NCI-H1694 (cell line): ENCODE measurements around the gene TRRAP.
"Not testable (repeated sequence)": the region's sequence is repeated elsewhere in the genome, so short reads cannot be mapped to it uniquely, and the experiment has no call there.

ENCODE experiments used
- DNase-seq: peaks from one replicate; lab custom pipeline; 2025; lab: John Stamatoyannopoulos, UW

The TRRAP gene

DNA sequence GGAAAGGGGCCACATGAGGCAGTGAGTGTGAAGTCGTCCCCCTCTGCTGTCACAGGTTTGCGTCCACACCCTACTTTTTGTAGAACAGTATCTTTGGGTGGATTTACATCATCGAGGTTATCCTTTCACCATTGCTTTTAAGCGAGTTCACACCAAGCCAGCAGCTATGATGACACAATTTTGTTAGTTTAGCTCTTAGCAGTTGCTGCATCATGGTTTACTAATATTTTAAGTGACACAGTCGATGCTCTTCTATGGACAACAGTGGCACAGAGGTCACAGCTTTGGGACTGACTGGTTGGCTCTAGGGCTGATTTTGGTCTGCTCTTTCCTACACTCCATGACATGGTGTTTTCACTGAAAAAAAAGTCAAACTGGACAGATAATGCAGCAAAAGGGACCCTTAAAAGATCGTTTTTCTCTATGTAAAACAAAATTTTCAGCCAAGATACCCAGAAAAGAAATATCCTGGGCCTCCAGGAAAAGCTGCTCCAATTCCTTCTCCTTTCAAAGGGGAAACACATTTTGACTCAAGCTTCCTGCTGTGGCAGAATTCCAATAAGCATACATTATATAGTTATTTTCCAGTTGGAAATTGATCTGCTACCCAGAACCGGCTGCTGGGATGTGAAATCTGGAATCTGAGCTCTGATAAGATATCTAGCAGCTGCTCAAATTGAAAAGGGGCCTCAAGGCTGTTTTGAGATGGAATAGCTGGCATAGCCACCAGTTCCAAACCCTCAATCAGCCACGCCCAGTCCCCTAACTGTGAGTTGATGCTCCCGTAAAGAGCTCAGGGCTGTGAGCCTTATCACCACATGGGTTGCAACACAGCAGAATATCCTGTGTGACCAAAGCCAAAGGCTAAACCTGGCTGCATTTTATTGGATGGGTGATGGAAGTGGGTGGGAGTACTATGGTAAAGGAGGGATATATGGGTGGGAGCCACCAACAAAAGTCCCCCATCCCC is 151.4 kb downstream of the TRRAP start:
- DNase-seq = peak; percentile 16

DNA sequence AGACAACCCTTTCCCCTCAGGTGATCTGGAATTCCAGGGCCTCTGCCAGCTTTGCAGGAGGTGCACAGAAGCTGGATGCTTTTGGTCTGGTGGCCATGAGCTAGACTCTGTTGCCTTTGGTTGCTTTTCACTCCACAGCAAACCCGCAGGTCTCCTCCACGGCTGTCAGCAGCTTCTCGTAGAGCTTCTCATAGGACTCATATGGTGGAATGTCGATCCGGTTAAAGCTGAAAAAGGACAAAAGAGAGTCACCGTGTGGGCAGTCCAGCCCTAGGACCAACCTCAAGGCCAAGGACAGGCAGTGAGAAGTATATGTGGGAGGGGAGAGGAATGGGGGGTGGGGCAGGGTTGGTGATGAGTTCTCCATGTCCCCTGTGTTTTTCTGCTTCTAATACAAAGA is 152.1 kb downstream of the TRRAP start:
- no peak for DNase-seq

DNA sequence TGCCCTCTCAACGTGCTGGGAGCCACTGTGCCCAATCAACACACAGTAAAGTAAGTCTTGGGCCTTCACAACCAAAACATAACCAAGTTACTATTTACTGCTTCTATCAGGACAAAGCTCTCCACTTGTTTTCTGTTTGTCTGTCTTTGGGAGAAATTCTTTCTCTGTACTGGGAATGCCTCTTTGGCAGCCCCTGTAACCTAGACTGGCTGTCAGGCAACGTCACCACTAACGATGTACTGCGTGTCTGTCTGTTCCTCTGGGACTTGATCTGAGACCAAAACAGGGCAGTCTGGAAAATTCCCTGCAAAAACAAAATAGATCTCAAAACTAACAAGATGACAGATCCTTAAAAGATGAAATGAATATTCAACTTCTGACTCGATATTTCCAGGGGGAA is 152.6 kb downstream of the TRRAP start:
- DNase-seq = no peak

DNA sequence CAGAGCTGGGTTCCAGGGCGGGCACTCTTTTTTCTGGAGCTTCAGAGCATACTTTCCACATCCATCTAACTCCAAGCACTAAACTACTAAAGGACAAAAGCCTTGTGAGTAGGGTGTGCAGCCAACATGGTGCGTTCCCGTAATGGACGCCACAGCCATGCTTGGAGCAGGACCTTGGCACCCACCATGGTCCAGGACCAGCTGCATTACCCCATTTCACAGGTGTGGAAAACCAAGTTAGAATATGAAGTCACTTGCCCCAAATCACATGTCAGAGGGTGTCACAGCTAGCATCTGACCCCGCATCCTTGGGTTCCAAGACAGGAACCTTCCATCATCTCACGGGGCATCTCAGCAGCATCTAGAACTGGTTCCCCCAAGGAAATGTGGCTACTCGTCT is 153.2 kb downstream of the TRRAP start:
- DNase-seq = no peak

DNA sequence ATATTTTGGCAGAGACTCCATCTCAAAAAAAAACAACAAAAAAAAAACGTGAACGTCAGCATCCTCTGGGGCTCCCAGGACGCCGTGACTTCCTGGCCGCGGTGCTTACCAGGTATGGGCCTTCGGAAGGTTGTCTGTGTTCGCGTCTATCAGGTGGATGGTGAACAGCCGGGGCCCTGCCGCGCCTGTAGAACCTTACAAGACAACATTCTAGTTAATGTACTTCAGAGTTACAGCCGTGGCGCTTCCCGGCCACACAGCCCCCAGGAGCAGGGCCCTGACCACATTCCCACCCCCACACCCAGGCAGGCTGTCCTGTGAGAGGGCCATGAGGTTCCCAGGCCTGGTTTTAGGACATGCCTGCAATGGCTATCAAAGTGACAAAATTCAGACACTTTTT is 154.6 kb downstream of the TRRAP start:
- no peak for DNase-seq

DNA sequence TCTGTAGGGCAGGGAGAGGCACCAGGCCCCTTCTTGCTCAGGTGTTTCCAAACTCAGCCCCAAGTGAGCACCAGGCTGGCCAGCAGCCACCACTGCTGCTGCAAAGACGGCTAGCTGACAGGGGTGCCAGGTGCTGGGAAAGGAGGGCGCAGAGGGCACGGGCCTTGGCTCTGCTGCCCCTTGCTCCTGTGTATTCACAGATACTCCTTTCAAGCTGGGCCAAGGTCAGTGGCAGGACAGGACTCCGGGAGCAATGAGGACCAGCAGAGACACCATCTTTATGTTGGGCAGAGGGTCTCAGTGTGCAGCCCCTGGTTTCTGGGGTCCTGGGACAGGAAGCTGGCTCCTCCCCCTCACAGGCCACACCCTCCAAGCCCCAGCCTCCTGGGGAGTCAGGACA is 155.4 kb downstream of the TRRAP start:
- DNase-seq = no peak

DNA sequence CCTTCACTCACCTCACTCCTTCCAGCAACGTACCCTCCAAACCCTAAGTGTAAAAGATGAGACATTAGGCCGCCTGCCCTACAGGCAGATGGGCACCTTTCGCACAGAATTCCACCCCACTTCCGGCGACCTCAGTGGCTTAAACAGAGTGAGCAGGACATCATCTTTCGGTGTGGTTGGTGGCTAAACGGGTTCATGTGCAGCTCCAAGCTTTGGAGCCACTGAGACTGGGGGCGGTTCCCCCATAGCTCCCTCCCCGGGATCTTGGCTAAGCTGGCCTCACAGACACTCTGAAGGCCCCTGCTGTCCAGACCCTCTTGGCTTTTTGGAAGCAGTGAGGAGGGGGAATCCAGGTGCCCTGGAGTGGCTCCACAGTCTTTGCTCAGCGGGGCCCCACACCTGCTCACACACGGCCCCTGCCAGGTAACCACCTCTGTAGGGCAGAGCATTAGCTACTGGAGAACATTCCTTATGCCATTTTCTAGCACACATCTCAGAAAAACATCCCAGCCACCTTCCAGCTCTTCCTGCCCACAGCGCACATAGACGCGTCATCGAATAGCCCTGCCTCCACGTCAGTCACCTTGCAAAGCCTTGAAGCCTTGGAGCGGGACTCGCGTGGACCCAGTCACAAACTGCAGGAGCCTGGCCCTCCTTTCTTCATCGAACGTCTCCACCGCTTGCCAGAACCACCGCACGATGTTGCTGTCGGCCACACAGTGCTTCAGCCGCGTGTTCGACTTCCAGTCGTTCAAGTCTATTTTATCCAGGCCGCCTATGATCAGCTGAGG is 156.8 kb downstream of the TRRAP start:
- DNase-seq = no peak

DNA sequence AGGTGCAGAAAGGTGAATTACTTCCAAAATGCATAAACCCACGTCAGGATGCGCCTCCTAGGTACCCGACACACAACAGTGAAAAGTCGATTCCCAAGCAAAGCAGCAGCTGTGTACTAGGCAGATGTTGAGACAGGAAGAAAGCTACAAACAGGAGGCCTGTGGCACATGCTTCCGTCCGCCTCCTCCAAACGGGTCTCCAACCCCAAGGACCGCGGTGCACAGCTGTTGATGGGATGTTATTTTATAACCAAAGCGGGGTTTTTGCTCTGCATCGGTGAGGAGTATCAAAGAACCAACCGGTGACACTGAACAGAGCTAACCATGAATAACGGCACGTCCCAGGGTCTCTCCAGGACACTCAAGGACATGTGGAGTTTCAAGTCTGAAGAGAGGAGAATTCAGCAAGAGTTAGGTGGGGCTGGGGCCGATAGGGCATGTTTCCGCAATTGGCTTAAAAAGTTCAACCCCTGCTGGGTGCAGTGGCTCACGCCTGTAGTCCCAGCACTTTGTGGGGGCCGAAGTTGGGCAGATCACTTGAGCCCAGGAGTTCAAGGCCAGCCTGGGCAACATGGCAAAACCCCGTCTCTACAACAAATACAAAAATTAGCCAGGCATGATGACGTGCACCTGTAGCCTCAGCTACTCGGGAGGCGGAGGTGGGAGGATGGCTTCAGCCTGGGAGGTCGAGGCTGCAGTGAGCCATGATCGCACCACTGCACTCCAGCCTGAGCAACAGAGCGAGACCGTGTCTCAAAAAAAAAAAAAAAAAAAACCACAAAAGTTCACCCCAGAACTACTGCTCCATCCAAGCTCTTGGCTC is 157.6 kb downstream of the TRRAP start:
- DNase-seq = no peak

DNA sequence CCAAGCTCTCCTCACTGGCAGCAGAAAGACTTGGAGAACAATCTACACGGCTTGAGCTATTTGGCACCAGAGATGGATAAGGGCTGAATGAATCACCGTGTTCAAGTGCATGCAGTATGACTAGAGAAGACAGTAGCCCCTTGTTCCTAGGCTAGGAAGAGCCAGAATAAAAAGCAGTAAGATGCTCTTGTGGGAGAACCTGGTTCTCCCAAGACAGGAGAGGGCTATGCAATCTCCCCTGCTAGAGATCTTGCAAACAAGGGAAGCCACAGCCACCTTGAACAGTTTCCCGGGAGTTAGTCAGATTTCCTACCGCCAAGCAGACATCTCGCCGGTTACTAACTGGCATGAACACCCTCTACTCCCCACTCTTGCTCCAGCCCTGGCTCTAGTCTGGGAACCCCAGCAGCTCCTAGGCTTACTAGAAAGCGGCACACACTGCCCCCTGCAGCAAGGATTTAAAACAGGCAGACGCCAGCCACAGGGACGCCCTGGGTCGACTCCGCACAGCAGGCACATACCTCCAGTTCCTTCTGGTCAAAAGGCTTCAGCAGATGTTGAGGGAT is 158.3 kb downstream of the TRRAP start:
- peak; percentile 9 for DNase-seq

DNA sequence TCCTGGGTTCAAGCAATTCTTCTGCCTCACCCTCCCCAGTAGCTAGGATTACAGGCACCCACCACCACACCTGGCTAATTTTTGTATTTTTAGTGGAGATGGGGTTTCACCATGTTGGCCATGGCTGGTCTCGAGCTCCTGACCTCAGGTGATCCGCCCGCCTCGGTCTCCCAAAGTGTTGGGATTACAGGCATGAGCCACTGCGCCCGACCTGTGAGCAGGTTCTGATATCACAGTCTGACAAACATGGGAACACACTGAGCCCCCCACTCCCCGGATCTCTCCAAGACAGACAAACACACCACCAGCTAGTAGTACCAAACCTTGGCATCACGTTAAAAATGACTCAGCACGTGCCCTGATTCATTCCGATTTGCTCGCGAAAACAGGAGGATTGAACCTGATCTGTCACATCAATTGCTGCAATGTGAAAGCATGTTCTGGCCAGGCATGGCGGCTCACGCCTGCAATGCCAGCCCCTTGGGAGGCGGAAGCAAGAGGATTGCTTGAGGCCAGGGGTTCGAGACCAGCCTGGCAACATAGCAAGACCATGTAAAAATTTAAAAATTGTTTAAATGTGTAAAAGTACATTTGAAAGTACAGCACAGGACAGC is 159.1 kb downstream of the TRRAP start:
- DNase-seq = no peak

DNA sequence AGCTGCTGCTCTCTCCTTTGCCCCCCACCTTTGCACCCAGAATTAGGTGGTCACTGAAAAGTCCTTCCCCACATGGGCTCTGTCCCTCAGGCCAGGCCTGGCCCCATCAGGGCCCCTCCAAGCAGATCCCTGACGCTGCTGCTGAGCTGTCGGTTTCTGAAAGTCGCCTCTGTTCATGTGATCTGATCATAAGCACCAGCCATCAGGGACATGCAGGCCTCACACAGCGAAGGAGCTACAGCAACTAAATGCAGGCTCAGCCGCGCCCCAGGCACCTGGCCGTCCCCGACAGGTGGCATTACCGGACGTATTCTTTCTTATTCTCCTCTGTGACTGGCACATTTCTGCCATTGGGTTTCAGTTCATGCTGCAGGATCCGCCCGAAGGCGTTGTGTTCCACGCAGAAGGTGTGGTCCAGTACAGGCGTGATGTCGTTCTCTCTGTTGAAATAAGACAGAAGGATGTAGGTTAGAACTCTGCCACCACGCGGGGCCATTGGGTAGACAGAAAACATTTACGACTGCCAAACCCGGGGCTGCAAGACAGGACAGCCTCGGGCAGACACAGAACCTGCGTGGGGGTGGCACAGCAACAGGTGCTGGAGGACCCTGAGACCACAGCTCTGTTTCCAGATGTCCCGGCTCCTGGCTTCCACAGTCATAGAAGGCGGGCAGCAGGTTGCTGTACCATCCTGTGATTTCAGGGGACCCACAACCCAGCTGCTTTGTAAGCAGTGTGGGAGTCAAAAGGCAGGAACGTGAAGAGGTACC is 159.9 kb downstream of the TRRAP start:
- no peak for DNase-seq

DNA sequence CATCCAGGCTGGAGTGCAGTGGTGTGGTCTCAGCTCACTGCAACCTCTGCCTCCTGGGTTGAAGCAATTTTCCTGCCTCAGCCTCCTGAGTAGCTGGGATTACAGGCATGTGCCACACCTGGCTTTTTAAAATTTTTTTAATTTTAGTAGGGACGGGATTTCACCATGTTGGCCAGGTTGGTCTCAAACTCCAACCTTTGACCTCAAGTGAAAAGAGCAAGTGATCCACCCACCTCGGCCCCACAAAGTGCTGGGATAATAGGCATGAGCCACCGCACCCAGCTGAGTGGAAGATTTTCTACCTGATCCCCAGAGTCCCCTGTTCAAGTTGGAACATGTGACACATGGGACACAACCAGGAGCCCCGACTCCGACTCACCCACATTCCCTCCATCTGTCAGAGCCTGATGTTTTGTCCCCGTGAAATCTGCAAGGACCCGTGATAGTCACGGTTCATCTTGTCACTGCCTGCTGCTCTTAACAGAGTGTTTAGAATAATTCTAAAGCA is 161.1 kb downstream of the TRRAP start:
- DNase-seq = no peak

DNA sequence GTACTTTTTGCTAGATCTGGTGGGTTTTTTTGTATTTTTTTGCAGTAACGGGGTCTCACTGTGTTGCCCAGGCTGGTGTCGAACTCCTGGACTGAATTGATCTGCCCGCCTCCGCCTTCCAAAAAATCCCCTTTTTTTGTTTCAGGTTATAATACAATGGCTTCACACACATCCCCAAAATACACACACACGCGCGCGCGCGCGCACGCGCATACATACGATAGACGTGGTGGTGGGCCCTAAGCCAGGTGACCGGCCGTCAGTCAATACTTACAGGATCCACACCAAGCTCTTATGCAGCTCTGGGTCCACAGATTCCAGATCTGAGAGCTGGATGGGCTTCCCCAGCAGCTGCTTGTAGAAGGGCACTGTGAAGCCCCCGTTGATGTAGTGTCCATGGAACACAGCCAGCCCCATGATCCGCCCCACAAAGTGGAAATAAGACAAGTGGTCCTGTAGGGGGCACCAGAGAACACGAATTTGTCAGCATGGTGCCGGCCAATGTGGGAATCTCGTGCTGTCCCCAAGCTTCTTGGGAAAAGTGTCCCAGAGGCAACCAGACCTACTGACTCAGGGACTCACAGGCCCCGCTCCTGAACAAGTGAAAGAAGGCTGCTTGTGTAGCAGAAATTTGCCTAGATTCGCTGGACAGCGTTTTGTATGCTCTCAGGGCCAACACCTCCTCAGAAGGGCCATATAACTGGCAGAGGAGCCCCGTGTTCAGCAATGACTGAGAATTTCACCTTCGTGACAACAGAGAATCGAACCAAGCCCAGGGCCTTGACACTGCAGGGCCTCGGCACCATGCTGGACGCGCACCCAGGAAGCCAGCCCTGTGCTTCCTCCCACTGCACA is 162.0 kb downstream of the TRRAP start:
- DNase-seq = peak; percentile 93

DNA sequence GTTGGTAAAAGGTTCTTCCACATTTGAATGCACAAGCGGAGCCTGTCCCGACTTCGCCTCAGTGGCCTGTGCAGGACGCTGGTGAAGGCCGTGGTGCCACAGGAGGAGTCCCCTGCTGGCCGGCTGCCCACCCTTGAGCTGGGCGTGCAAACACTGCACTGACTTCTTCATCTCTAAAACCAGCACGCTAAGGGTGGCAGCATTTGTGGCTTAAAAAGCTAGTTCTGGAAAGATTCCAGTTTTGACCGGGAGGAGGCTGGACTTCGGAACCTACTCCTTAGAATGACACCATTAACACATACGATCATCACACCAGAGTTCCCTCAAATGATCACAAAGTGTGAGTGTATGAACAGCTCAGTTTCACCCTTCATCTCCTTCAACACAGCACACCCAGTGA is 163.2 kb downstream of the TRRAP start:
- no peak for DNase-seq

DNA sequence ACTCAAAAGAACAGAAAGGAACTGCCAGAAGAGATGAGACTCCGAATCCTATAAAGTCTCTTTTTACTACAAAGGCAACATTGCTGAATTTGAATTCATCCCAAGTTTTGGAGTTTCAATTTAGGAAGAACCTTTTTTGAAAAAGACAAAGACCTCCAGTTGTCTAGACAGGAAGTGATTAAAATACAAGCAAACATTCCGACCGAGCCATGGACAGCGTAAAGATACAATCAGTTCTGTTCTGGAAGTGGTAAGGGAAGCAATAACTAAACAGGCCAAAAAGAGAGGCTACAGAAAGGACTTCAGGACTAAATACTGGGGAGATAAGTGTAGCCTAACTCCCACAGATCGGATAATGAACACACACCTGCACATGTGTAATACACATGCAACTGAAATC is 164.6 kb downstream of the TRRAP start:
- DNase-seq = no peak

DNA sequence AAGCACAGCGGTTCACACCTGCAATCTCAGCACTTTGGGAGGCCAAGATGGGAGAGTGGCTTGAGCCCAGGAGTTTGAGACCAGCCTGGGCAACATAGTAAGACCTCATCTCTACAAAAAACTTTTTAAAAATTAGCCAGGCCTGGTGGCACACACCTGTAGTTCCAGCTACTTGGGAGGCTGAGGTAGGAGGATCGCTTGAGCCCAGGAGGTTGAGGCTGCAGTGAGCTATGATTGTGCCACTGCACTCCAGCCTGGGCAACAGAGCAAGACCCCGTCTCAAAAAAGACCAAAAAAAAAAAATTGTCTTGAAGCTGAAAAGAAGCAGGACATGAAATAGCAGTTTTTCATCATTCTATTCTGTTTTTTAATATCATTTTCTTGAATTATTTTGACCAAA is 166.5 kb downstream of the TRRAP start:
- not testable (repeated sequence) for DNase-seq

DNA sequence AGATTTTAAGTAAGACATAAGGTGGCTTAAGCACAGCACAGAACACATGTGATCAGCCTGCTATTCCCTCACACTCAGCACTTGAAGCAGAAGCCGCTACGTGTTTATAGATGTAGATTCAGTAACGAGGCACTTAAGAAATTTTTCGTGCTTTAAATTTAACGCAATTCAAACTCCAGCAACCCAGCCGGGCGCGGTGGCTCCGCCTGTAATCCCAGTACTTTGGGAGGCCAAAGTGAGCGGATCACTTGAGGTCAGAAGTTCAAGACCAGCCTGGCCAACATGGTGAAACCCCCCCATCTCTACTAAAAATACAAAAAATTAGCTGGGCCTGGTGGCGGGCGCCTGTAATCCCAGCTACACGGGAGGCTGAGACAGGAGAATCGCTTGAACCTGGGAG is 167.9 kb downstream of the TRRAP start:
- not testable (repeated sequence) for DNase-seq

DNA sequence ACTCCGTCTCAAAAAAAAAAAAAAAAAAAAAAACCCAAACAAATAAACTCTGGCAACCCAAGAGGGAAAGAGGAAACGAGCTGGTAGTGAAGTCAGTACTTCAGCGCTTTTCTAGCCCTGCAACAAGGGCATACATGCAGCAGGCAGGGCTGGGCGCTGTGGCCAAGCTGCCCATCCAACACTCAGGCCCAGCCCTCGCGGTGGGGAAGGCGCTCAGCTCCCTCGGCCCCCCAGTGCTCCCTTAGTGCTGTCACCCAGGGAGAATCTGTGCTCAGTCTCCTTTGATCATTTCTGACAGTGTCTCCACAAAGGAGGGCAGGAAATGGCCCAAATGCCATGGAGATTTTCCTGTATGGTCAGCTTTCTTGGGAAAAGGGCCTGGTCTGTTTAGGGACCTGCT is 168.4 kb downstream of the TRRAP start:
- no peak for DNase-seq

DNA sequence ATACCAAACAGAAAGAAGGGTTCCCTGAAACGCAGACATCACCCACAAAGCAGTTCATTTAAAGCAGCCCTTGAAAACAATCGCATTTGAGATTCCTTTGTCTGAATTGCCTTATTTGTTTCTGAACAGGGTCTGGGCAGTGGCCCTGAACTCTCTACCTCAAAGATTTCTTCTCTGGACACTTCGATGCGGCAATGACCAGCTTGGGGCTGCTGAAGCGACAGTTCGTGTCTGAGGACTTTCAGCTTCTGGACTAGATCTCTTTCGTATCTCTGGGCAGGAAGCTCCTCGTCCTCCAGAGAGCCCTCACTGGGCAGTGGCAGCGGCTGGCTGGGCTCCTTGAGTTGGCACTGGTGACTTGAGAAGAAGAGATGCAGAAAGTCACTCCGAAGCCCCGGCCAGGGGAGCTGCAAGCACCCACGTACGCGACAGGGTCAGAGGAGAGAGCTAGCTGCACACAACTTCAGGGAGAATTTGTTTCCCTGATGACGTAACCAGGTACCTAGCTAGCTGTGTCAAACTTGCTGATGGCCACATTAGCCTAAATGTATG is 169.3 kb downstream of the TRRAP start:
- DNase-seq = no peak
